PC-9 (cell line): Measurements from ENCODE around the gene POLA2.

Source experiments
- EZH2 ChIP-seq: fragments of 200-600 bp; sonication (generic); IDR thresholded peaks from 2 replicates; pipeline ENCODE4 v1.8.0; 2017; ENCODE audit warnings: antibody characterized with exemption, low read depth
- TF ChIP-seq, protein P1 (sequence below): fragments of 200-600 bp; sonication (generic); conservative IDR thresholded peaks from 2 replicates; pipeline ENCODE4 v1.6.1; 2017; ENCODE audit warnings: mixed run types, antibody characterized with exemption, mild to moderate bottlenecking, moderate library complexity

DNA sequence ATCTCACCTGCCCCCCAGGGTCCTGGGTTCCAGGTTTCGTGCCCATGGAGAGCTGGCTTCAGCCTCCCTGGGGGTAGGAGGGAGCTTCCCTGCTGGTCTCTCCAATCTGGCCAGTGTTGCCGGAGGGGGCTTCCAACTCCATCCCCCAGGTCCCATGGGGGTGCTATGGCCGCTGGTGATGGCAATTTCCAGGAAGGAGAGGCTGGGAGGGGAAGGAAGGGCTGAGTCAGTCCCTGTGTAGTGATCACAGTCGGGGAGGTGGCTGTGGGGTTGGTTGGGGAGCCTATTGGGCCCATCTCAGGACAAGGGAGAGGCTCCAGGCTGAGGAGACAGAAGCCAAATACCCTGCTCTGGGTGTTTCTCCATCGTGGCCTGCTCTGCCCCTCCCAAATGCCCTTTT, 47.2 kb downstream of the POLA2 start:
- no peak for TF ChIP-seq EZH2
- TF ChIP-seq, protein P1, sequence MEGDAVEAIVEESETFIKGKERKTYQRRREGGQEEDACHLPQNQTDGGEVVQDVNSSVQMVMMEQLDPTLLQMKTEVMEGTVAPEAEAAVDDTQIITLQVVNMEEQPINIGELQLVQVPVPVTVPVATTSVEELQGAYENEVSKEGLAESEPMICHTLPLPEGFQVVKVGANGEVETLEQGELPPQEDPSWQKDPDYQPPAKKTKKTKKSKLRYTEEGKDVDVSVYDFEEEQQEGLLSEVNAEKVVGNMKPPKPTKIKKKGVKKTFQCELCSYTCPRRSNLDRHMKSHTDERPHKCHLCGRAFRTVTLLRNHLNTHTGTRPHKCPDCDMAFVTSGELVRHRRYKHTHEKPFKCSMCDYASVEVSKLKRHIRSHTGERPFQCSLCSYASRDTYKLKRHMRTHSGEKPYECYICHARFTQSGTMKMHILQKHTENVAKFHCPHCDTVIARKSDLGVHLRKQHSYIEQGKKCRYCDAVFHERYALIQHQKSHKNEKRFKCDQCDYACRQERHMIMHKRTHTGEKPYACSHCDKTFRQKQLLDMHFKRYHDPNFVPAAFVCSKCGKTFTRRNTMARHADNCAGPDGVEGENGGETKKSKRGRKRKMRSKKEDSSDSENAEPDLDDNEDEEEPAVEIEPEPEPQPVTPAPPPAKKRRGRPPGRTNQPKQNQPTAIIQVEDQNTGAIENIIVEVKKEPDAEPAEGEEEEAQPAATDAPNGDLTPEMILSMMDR, result no peak
